CD4-positive, alpha-beta T cell (primary cell): ENCODE measurements around the gene CDC37L1. TPM values are rescaled to one million over a fixed set of nuclear protein-coding genes. Genes with fewer than 3 reads are reported as not detected.
"Not testable (repeated sequence)": the region's sequence is repeated elsewhere in the genome, so short reads cannot be mapped to it uniquely, and the experiment has no call there.

Source experiments
- ATAC-seq: fragments of 200-7000 bp; cut with Tn5 transposase; one replicate; pipeline ENCODE4 v1.10.0; 2022; ENCODE audit warnings: mild to moderate bottlenecking; ENCODE audit not compliant: poor library complexity
- CTCF ChIA-PET: fragments of 350-600 bp; sonication (Branson Sonifier 250); formaldehyde crosslinking; loops from one replicate; lab custom pipeline; 2021; ENCODE audit warnings: antibody characterized with exemption, inconsistent platforms; lab: Charles Lee
- POLR2A ChIA-PET: fragments of 350-600 bp; sonication (Branson Sonifier 250); formaldehyde crosslinking; loops from one replicate; lab custom pipeline; 2021; ENCODE audit warnings: antibody characterized with exemption, inconsistent platforms; lab: Charles Lee
- DNase-seq, 14 experiments: peaks; one replicate each; pipeline ENCODE4 v3.0.0-alpha.2; 2013 to 2020; ENCODE audit warnings: mixed read lengths in 2 of 14
- H3K27ac ChIP-seq, 2 donors: one replicate each; pipeline versions ENCODE4 v1.5.1 to v1.7.0; 2013; ENCODE audit warnings: low read length in 2 of 2, low read depth in 1 of 2, mild to moderate bottlenecking in 1 of 2
- H3K27me3 ChIP-seq, 2 experiments: 1 replicate in 1 of 2; 2 replicates in 1 of 2; pipeline versions ENCODE4 v1.6.1 to v1.7.0; 2013; ENCODE audit warnings: low read length in 2 of 2, control low read depth in 1 of 2, mild to moderate bottlenecking in 1 of 2, moderate library complexity in 1 of 2; ENCODE audit not compliant: insufficient read depth in 2 of 2, control insufficient read depth in 1 of 2
- H3K36me3 ChIP-seq: one replicate; pipeline ENCODE4 v1.6.1; 2013; ENCODE audit warnings: low read length, control low read depth; ENCODE audit not compliant: insufficient read depth
- H3K4me1 ChIP-seq: one replicate; pipeline ENCODE4 v1.6.1; 2013; ENCODE audit warnings: low read length, control low read depth; ENCODE audit not compliant: insufficient read depth
- H3K4me3 ChIP-seq: one replicate; pipeline ENCODE4 v1.5.1; 2013; ENCODE audit warnings: mild to moderate bottlenecking, low read length, moderate library complexity
- H3K9me3 ChIP-seq, 2 experiments: 1 replicate in 1 of 2; 2 replicates in 1 of 2; pipeline versions ENCODE4 v1.6.1 to v1.7.0; 2013; ENCODE audit warnings: low read length in 2 of 2, mild to moderate bottlenecking in 2 of 2, control low read depth in 1 of 2, moderate library complexity in 1 of 2; ENCODE audit not compliant: control insufficient read depth in 1 of 2, insufficient read depth in 1 of 2
- H3K27ac Mint-ChIP-seq: one replicate; pipeline ENCODE4 v1.8.0; 2020; ENCODE audit warnings: mixed read lengths
- H3K27me3 Mint-ChIP-seq: one replicate; pipeline ENCODE4 v1.8.0; 2021; ENCODE audit warnings: mixed read lengths
- H3K36me3 Mint-ChIP-seq: one replicate; pipeline ENCODE4 v1.8.0; 2021; ENCODE audit warnings: low read depth, mixed read lengths
- H3K4me1 Mint-ChIP-seq: one replicate; pipeline ENCODE4 v1.8.0; 2021; ENCODE audit warnings: low read depth, mixed read lengths
- H3K4me3 Mint-ChIP-seq: one replicate; pipeline ENCODE4 v1.8.0; 2020; ENCODE audit warnings: mild to moderate bottlenecking, mixed read lengths
- H3K9me3 Mint-ChIP-seq: one replicate; pipeline ENCODE4 v1.8.0; 2020; ENCODE audit warnings: mixed read lengths
- intact Hi-C, 2 experiments: fragments of 100-400 bp; cut with DNase I in 1 of 2; cut with micrococcal nuclease in 1 of 2; formaldehyde crosslinking; loops; one replicate each; pipeline versions ENCODE4 v1.15.1 to v1.9.0; 2023 to 2025; cut with DNase I, micrococcal nuclease
- total RNA-seq, 174 experiments: library from RNA in 2 of 174; stranded (reverse) in 2 of 174; gene quantifications; one replicate each; pipeline ENCODE4 v1.2.3 and lab custom pipeline; 2021 to 2026
- TF ChIP-seq, protein P1 (sequence below): fragments of 200-600 bp; IDR thresholded peaks from one replicate; pipeline ENCODE4 v1.8.0; 2022; ENCODE audit warnings: antibody characterized with exemption, mild to moderate bottlenecking

The CDC37L1 gene
- total RNA-seq, 2 experiments from 2014 or later, result 49.1 to 53.4 TPM

DNA sequence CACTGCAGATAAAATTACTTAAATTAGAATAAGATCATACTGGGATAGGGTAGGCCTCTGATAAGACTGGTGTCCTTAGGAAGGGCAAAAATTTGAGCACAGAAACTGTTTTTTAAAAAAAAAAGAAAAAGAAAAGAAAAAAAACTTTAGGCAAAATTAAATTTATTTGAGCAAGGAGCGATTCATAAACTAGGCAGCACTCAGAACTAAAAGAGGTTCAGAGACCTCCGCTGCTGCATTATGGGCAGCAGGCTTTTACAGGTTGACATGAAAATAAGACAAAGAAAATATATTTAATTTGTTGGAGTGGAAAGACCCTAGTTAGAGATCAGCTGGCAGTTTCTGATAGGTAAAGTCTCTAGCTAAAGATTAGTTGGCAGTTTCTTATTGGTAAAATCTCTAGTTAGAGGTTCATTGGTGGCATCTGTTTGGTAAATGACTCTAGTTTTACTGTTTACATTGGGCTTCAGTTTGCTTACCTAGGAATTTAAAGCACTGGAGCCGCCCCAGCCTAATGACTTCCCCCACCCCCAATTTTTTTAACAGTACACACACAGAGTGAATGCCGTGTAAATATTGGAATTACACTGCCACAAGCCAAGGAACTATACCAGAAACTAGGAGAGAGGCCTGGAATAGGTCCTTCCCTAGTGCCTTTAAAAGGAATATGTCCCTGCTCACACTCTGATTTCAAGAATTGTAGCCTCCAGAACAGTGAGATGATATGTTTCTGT is 21.8 kb upstream of the CDC37L1 start:
- no peaks in the 10 kb centered on the region for H3K9me3 Mint-ChIP-seq
- Histone ChIP-seq H3K4me1 (peaks cover 12% of the 10 kb centered on the region), H3K4me3 (no peak overlapping the region), H3K27ac (no peak overlapping the region), H3K27me3 (no peaks in the 10 kb centered on the region), H3K9me3 (no peaks in the 10 kb centered on the region), H3K36me3 (no peaks in the 10 kb centered on the region)
- no peak for ATAC-seq
- H3K4me3 Mint-ChIP-seq, result no peak overlapping the region
- H3K36me3 Mint-ChIP-seq, result peaks cover 9% of the 10 kb centered on the region
- intact Hi-C loops, result no loop called here
- ChIA-PET POLR2A (no interaction called here), CTCF (interaction anchor here (1.3 kb wide), 1 partner anchor 11 kb away, joined by 4 read pairs; no protein-coding TSS in a partner anchor)
- H3K4me1 Mint-ChIP-seq, result peaks cover 12% of the 10 kb centered on the region
- H3K27me3 Mint-ChIP-seq, result no peaks in the 10 kb centered on the region
- no peak overlapping the region for H3K27ac Mint-ChIP-seq
- TF ChIP-seq, protein P1, sequence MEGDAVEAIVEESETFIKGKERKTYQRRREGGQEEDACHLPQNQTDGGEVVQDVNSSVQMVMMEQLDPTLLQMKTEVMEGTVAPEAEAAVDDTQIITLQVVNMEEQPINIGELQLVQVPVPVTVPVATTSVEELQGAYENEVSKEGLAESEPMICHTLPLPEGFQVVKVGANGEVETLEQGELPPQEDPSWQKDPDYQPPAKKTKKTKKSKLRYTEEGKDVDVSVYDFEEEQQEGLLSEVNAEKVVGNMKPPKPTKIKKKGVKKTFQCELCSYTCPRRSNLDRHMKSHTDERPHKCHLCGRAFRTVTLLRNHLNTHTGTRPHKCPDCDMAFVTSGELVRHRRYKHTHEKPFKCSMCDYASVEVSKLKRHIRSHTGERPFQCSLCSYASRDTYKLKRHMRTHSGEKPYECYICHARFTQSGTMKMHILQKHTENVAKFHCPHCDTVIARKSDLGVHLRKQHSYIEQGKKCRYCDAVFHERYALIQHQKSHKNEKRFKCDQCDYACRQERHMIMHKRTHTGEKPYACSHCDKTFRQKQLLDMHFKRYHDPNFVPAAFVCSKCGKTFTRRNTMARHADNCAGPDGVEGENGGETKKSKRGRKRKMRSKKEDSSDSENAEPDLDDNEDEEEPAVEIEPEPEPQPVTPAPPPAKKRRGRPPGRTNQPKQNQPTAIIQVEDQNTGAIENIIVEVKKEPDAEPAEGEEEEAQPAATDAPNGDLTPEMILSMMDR, result no peak
- no peak for DNase-seq

DNA sequence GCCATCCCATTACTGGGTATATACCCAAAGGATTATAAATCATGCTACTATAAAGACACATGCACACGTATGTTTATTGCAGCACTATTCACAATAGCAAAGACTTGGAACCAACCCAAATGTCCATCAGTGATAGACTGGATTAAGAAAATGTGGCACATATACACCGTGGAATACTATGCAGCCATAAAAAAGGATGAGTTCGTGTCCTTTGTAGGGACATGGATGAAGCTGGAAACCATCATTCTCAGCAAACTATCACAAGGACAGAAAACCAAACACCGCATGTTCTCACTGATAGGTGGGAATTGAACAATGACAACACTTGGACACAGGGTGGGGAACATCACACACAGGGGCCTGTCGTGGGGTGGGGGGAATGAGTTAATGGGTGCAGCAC is 18.7 kb upstream of the CDC37L1 start:
- DNase-seq, H3K36me3 Mint-ChIP-seq, ATAC-seq, H3K4me3 ChIP-seq, H3K9me3 Mint-ChIP-seq, H3K27ac ChIP-seq, H3K27me3 Mint-ChIP-seq, H3K36me3 ChIP-seq, H3K27me3 ChIP-seq, H3K9me3 ChIP-seq, CTCF ChIA-PET: not testable (repeated sequence)
- H3K4me3 Mint-ChIP-seq, result peak overlapping the region; percentile 57
- peak overlapping the region; percentile 27 for H3K27ac Mint-ChIP-seq
- POLR2A ChIA-PET, result interaction anchor here (0.7 to 1.5 kb wide), 2 partner anchors 21 to 1223 kb away, joined by 3 to 4 read pairs; no protein-coding TSS in a partner anchor
- H3K4me1 ChIP-seq, result peaks cover 32% of the 10 kb centered on the region
- intact Hi-C loops, result loop anchor here (5.0 to 10.0 kb wide), 3 partner anchors 82 to 1136 kb away; partner anchors contain the start of genes AK3 (in 2 of the 2), RCL1 (in 1 of the 2) and RFX3 (in 1 of the 2)
- H3K4me1 Mint-ChIP-seq, result peaks cover 42% of the 10 kb centered on the region

DNA sequence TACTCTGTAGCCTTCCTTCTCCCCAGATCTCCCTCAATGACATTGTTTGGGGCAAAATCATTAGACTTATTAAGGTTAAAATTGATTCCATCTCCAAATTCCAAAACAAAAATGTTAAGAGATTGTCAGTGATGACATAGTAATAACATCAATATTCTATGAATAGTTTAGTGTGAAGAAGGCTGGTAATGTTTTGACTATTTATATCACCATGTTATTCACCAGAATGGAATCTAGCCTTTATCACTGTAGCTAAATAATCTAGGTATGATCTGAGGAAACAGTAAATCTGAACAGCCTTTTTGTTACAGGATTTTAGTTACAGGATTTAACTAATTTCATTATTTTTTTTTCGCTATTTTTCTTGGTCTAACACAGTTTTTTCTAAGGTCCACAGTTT is 18.2 kb upstream of the CDC37L1 start:
- POLR2A ChIA-PET, result interaction anchor here (0.7 to 1.5 kb wide), 2 partner anchors 21 to 1223 kb away, joined by 3 to 4 read pairs; no protein-coding TSS in a partner anchor

More for the DNA sequence above, 18.2 kb upstream of the CDC37L1 start:
- DNase-seq (no peak), ATAC-seq (no peak)
- Mint-ChIP-seq H3K27me3 (no peaks in the 10 kb centered on the region), H3K36me3 (peaks cover 5% of the 10 kb centered on the region), H3K4me1 (peaks cover 47% of the 10 kb centered on the region), H3K27ac (peak overlapping the region; percentile 88), H3K9me3 (no peaks in the 10 kb centered on the region), H3K4me3 (peak overlapping the region; percentile 97)
- no peaks in the 10 kb centered on the region for H3K9me3 ChIP-seq
- no peaks in the 10 kb centered on the region for H3K36me3 ChIP-seq
- H3K27me3 ChIP-seq, result no peaks in the 10 kb centered on the region
- intact Hi-C loops, result loop anchor here (5.0 to 10.0 kb wide), 3 partner anchors 81 to 1136 kb away; partner anchors contain the start of genes AK3 (in 2 of the 2), RCL1 (in 1 of the 2) and RFX3 (in 1 of the 2)
- H3K27ac ChIP-seq, result peak overlapping the region in 1 of 2 donors; percentile 70
- TF ChIP-seq, protein P1, result no peak
- H3K4me1 ChIP-seq, result peaks cover 37% of the 10 kb centered on the region
- H3K4me3 ChIP-seq, result no peak overlapping the region
- CTCF ChIA-PET, result interaction anchor here (1.8 kb wide), 1 partner anchor 18 kb away, joined by 10 read pairs; the partner anchor contains the start of gene CDC37L1
